ENCODE results near the gene CORO7. TPM values are rescaled to one million over a fixed set of nuclear protein-coding genes. Genes with fewer than 3 reads are reported as not detected.
A peak's percentile ranks its signal among the peaks of the same experiment; 100 is the strongest.

Gene CORO7
- total RNA-seq, 4 donors from 2014 or later: 18.8 to 29.6 (median 25.7) TPM

DNA sequence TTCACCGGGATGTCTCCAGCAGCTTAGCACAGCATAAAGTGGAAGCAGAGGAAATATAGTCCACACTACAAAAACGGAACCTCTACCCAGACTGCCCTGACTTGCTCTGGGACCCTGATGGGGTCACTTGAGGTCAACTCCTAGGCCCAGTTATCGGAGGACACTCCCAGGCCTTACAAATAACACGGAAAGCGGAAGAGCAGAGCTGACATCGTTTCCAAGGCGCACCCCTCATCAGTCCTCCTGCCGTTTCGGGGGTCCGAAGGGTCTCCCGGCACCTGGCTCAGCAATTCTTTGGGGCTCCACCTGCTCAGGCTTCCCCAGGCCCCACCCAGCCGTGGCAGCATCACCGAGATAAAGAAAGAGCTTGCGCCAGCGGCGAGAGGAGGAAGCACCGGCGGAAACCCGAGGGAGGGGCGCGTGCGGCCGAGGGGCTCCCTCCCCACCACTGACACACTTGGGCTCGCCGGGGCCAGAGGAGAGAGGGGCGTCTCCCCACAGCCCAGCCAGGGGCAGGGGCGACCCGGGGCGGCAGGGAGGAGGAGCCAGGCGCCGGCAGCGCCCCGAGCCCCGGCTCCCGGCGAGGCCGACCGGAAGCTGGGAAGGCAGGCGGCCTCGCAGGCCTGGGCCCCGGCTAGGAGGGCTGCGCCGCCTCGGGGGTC lies 727 bp downstream of the CORO7 start:
- 14% methylated on average over 9 of the region's 44 CpGs for WGBS
- Histone ChIP-seq H3K4me3 (peak overlapping the region; percentile 97), H3K27me3 (no peaks in the 10 kb centered on the region), H3K27ac (peak overlapping the region; percentile 86), H3K4me1 (peaks cover 45% of the 10 kb centered on the region), H3K9me3 (no peaks in the 10 kb centered on the region), H3K36me3 (peaks cover 9% of the 10 kb centered on the region)
- DNase-seq (ENCODE audit: low spot score in 2 of 2): peak in 1 of 2 donors; percentile 75
- TF ChIP-seq POLR2A (IDR thresholded peaks at IDR 0.05) (no peak), POLR2AphosphoS5 (IDR thresholded peaks at IDR 0.05) (no peak), EP300 (IDR thresholded peaks at IDR 0.05) (no peak)
- TF ChIP-seq, protein P1, sequence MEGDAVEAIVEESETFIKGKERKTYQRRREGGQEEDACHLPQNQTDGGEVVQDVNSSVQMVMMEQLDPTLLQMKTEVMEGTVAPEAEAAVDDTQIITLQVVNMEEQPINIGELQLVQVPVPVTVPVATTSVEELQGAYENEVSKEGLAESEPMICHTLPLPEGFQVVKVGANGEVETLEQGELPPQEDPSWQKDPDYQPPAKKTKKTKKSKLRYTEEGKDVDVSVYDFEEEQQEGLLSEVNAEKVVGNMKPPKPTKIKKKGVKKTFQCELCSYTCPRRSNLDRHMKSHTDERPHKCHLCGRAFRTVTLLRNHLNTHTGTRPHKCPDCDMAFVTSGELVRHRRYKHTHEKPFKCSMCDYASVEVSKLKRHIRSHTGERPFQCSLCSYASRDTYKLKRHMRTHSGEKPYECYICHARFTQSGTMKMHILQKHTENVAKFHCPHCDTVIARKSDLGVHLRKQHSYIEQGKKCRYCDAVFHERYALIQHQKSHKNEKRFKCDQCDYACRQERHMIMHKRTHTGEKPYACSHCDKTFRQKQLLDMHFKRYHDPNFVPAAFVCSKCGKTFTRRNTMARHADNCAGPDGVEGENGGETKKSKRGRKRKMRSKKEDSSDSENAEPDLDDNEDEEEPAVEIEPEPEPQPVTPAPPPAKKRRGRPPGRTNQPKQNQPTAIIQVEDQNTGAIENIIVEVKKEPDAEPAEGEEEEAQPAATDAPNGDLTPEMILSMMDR (IDR thresholded peaks at IDR 0.05): no peak

DNA sequence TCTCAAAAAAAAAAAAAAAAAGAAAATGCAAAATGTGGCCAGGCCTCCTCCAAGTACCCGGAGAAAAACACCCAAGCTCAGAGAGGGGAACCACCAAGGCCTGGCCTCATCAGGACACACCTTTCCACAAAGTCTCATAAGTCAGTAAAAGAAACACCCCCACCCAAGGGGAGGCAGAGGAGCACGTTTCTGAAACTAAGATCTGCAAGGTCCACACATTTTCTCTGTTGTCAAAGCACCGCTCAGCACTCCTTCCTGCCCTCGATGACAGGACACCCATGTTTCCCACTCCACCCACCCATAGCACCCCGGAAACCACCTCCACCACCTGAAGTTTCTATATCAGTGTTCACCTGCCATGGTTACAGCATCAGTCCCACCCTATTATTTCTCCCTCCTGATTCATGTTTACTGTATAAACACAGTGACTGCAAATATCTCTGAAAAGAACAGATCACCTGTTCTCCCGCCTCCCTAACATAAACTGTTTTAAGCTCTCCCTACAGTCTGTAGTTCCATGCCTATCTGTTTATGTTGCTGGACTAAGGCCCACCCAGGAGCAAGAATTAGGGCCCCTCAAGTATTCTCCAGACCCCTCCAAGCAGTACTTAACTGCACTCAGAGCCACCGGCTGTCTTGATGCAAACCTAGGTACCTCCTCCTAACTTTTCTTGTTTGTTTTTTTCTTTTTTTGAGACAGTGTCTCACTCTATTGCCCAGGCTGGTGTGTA lies 2.0 kb downstream of the CORO7 start:
- no peaks in the 10 kb centered on the region for H3K27me3 ChIP-seq
- H3K4me1 ChIP-seq: peaks cover 52% of the 10 kb centered on the region
- H3K4me3 ChIP-seq: no peak overlapping the region
- no peaks in the 10 kb centered on the region for H3K9me3 ChIP-seq
- peaks cover 9% of the 10 kb centered on the region for H3K36me3 ChIP-seq
- TF ChIP-seq, protein P1 (IDR thresholded peaks at IDR 0.05): no peak
- TF ChIP-seq EP300 (IDR thresholded peaks at IDR 0.05) (no peak), POLR2A (IDR thresholded peaks at IDR 0.05) (no peak), POLR2AphosphoS5 (IDR thresholded peaks at IDR 0.05) (no peak)
- DNase-seq (ENCODE audit: low spot score in 2 of 2): no peak
- whole genome bisulfite sequencing: 82% methylated on average over 7 of the region's 7 CpGs
- H3K27ac ChIP-seq: no peak overlapping the region

DNA sequence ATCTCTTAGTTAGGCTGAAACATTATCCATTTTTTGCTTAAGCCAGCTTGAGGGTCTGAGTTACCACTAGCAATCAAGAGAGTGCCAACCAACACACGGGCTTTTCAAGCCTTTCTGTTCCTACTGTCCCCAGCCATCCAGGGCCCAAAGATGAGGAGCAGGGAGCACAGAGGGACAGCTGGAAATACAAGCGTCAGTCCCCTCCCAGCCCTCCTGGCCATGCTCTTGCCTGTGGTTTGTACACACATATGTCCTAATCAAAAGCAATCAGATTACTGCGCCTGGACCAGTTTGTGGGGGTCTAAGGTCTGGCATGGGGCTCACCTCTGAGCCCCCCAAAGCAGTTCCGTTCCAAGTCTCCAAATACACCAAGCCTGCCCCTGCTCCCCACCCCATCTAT lies 3.5 kb downstream of the CORO7 start:
- no peak overlapping the region for H3K4me3 ChIP-seq
- H3K9me3 ChIP-seq: no peaks in the 10 kb centered on the region
- H3K4me1 ChIP-seq: peaks cover 59% of the 10 kb centered on the region
- TF ChIP-seq POLR2A (IDR thresholded peaks at IDR 0.05): no peak
- TF ChIP-seq, protein P1 (IDR thresholded peaks at IDR 0.05): no peak
- TF ChIP-seq POLR2AphosphoS5 (IDR thresholded peaks at IDR 0.05): no peak
- no peak for TF ChIP-seq EP300 (IDR thresholded peaks at IDR 0.05)
- no peaks in the 10 kb centered on the region for H3K27me3 ChIP-seq
- peaks cover 16% of the 10 kb centered on the region for H3K36me3 ChIP-seq
- DNase-seq (ENCODE audit: low spot score in 2 of 2): no peak
- 93% methylated on average over 3 of the region's 4 CpGs for WGBS
- no peak overlapping the region for H3K27ac ChIP-seq

DNA sequence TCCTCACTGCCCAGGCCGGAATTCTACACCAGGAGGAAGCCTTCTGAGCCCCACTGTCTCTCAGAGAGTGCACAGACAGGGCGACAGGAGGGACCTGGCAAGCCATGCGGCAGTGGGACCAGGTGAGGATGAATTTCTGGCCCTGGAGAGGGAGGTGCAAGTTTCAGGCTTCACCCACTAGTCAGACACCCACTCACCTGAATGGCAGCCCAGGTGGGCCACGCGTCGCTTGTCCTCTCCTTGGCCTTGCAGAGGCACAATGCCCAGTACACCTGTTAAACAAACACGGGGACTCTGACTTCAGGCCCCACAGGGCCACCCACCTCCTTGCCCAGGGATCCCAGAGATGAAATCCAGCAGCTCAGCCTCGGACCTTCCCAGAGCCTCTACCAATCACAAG lies 4.2 kb downstream of the CORO7 start:
- Histone ChIP-seq H3K27ac (peak overlapping the region; percentile 5), H3K4me3 (no peak overlapping the region), H3K27me3 (no peaks in the 10 kb centered on the region), H3K4me1 (peaks cover 56% of the 10 kb centered on the region), H3K9me3 (no peaks in the 10 kb centered on the region), H3K36me3 (peaks cover 23% of the 10 kb centered on the region)
- DNase-seq (ENCODE audit: low spot score in 2 of 2): no peak
- 83% methylated on average over 6 of the region's 8 CpGs for WGBS
- TF ChIP-seq POLR2AphosphoS5 (IDR thresholded peaks at IDR 0.05): no peak
- TF ChIP-seq POLR2A (IDR thresholded peaks at IDR 0.05): no peak
- TF ChIP-seq, protein P1 (IDR thresholded peaks at IDR 0.05): no peak
- no peak for TF ChIP-seq EP300 (IDR thresholded peaks at IDR 0.05)

DNA sequence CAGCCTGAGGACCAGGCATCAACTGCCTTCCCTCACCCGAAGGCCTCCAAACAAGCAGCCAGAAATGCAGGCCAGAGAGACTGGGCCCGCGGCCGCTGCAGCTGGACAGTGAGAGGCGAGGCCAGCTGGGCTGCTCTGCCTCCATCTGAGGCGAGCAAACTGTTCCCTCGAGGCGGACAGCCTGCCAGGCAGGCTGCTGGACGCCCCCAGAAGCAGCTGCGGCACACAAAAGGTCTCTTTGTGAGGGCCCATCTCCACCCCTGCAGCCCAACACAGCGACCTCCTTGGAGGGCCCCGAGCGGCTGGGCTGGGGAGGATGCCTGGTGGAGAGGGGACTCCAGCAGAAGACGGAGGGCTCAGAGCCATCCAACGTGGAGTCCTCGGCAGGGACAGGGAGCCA lies 4.7 kb downstream of the CORO7 start:
- H3K27me3 ChIP-seq: no peaks in the 10 kb centered on the region
- WGBS: 82% methylated on average over 10 of the region's 16 CpGs
- TF ChIP-seq POLR2AphosphoS5 (IDR thresholded peaks at IDR 0.05) (no peak), POLR2A (IDR thresholded peaks at IDR 0.05) (no peak), EP300 (IDR thresholded peaks at IDR 0.05) (no peak)
- TF ChIP-seq, protein P1 (IDR thresholded peaks at IDR 0.05): no peak
- peaks cover 28% of the 10 kb centered on the region for H3K36me3 ChIP-seq
- H3K9me3 ChIP-seq: no peaks in the 10 kb centered on the region
- DNase-seq (ENCODE audit: low spot score in 2 of 2): no peak
- H3K4me3 ChIP-seq: no peak overlapping the region
- H3K4me1 ChIP-seq: peaks cover 51% of the 10 kb centered on the region
- peak overlapping the region; percentile 5 for H3K27ac ChIP-seq

Data from suprapubic skin (tissue), 4 donors.